Endodermal cell (in vitro differentiated cells): ENCODE results near the gene MYRIP. TPM values are rescaled to one million over a fixed set of nuclear protein-coding genes. Genes with fewer than 3 reads are reported as not detected.
"Not testable (repeated sequence)": the region's sequence is repeated elsewhere in the genome, so short reads cannot be mapped to it uniquely, and the experiment has no call there.

Source experiments
- DNase-seq: peaks from one replicate; pipeline ENCODE4 v3.0.0-alpha.2; 2017
- H3K27ac ChIP-seq: 2 replicates; pipeline ENCODE4 v1.5.1; 2013; ENCODE audit warnings: mild to moderate bottlenecking, low read depth, low read length, moderate library complexity
- H3K27me3 ChIP-seq: 2 replicates; pipeline ENCODE4 v1.6.1; 2013; ENCODE audit warnings: mild to moderate bottlenecking, low read length, moderate library complexity; ENCODE audit not compliant: insufficient read depth, control insufficient read depth, poor library complexity, severe bottlenecking
- H3K36me3 ChIP-seq: 2 replicates; pipeline ENCODE4 v1.7.0; 2013; ENCODE audit warnings: mild to moderate bottlenecking, low read length, moderate library complexity; ENCODE audit not compliant: control insufficient read depth, insufficient read depth
- H3K4me1 ChIP-seq: one replicate; pipeline ENCODE4 v1.7.0; 2013; ENCODE audit warnings: low read length; ENCODE audit not compliant: control insufficient read depth, insufficient read depth
- H3K4me3 ChIP-seq: 2 replicates; pipeline ENCODE4 v1.5.1; 2013; ENCODE audit warnings: mild to moderate bottlenecking, low read length, moderate library complexity
- H3K9ac ChIP-seq: 2 replicates; pipeline ENCODE4 v1.6.1; 2013; ENCODE audit warnings: mild to moderate bottlenecking, low read length, moderate library complexity; ENCODE audit not compliant: poor library complexity, severe bottlenecking; ENCODE audit errors: extremely low read depth
- H3K9me3 ChIP-seq: 2 replicates; pipeline ENCODE4 v1.6.1; 2013; ENCODE audit warnings: mild to moderate bottlenecking, low read length, moderate library complexity; ENCODE audit not compliant: control insufficient read depth
- H3K27ac Mint-ChIP-seq: 2 replicates; pipeline ENCODE4 v1.8.0; 2020; ENCODE audit warnings: mixed read lengths
- H3K27me3 Mint-ChIP-seq: 2 replicates; pipeline ENCODE4 v1.8.0; 2021; ENCODE audit warnings: mild to moderate bottlenecking, mixed read lengths; ENCODE audit not compliant: insufficient read depth
- H3K36me3 Mint-ChIP-seq: 2 replicates; pipeline ENCODE4 v1.8.0; 2020; ENCODE audit warnings: low read depth, mixed read lengths
- H3K4me1 Mint-ChIP-seq: 2 replicates; pipeline ENCODE4 v1.8.0; 2020; ENCODE audit warnings: mixed read lengths
- H3K4me3 Mint-ChIP-seq: 2 replicates; pipeline ENCODE4 v1.8.0; 2020; ENCODE audit warnings: mild to moderate bottlenecking, moderate library complexity, mixed read lengths
- H3K9me3 Mint-ChIP-seq: 2 replicates; pipeline ENCODE4 v1.8.0; 2020; ENCODE audit warnings: mild to moderate bottlenecking, mixed read lengths
- CTCF ChIP-seq: fragments of 200-600 bp; sonication (generic); conservative IDR thresholded peaks from 2 replicates; pipeline ENCODE4 v1.5.0; 2021; ENCODE audit warnings: antibody characterized with exemption, mild to moderate bottlenecking
- WGBS, 2 experiments: methylation state at CpG; one replicate each; pipeline versions ENCODE4 v1.1.5 to v1.1.7; 2013; ENCODE audit warnings: missing lambda C conversion rate in 2 of 2, mixed read lengths in 1 of 2; ENCODE audit not compliant: insufficient coverage in 1 of 2, insufficient read length in 1 of 2; 5-methylcytosine and 5-hydroxymethylcytosine counted together
- total RNA-seq, 2 donors: library from RNA; stranded (reverse); fragmentation: NEBNext Ultra II Directional in 1 of 2; extraction: Animal tissue kit (Norgen Biotek cat#: 25700) in 1 of 2; gene quantifications; 2 replicates in 1 of 2; 3 replicates in 1 of 2; pipeline ENCODE4 v1.2.1, GENCODE V29; 2021

Gene MYRIP
- total RNA-seq, 2 donors from 2014 or later, result 4.3 to 4.6 TPM

- 37 to 86% methylated on average over 1 to 2 of the region's 2 CpGs for WGBS, 2 experiments
These were observed 3.1 kb downstream of the MYRIP start for GRCh38 chr3:39812537-39812936.

GRCh38 chr3:39814007-39814406 is 4.6 kb downstream of the MYRIP start:
- Histone ChIP-seq H3K36me3 (no peaks in the 10 kb centered on the region), H3K27me3 (peaks cover 29% of the 10 kb centered on the region)
- no peaks in the 10 kb centered on the region for H3K36me3 Mint-ChIP-seq

More at GRCh38 chr3:39812537-39812936, 3.1 kb downstream of the MYRIP start:
- Histone ChIP-seq H3K4me3 (no peak overlapping the region), H3K27ac (no peak overlapping the region), H3K36me3 (no peaks in the 10 kb centered on the region), H3K9ac (no peak overlapping the region), H3K9me3 (no peaks in the 10 kb centered on the region), H3K27me3 (peaks cover 41% of the 10 kb centered on the region), H3K4me1 (no peaks in the 10 kb centered on the region)
- Mint-ChIP-seq H3K36me3 (no peaks in the 10 kb centered on the region), H3K4me3 (no peak overlapping the region), H3K27ac (no peak overlapping the region), H3K9me3 (no peaks in the 10 kb centered on the region), H3K27me3 (peaks cover 42% of the 10 kb centered on the region), H3K4me1 (peaks cover 14% of the 10 kb centered on the region)
- DNase-seq, result peak; percentile 69
- peak; percentile 85 for TF ChIP-seq CTCF

GRCh38 chr3:39819899-39820298 is 10.5 kb downstream of the MYRIP start:
- Mint-ChIP-seq H3K36me3 (no peaks in the 10 kb centered on the region), H3K4me1 (peaks cover 9% of the 10 kb centered on the region), H3K9me3 (no peaks in the 10 kb centered on the region), H3K27ac (no peak overlapping the region), H3K4me3 (no peak overlapping the region), H3K27me3 (peaks cover 2% of the 10 kb centered on the region)
- Histone ChIP-seq H3K9ac (no peak overlapping the region), H3K9me3 (no peaks in the 10 kb centered on the region), H3K27me3 (no peaks in the 10 kb centered on the region), H3K4me1 (peaks cover 3% of the 10 kb centered on the region), H3K4me3 (no peak overlapping the region), H3K27ac (no peak overlapping the region), H3K36me3 (no peaks in the 10 kb centered on the region)
- TF ChIP-seq CTCF, result no peak
- DNase-seq, result no peak
- 63 to 71% methylated on average over 3 of the region's 3 CpGs for WGBS, 2 experiments

More at GRCh38 chr3:39814007-39814406, 4.6 kb downstream of the MYRIP start:
- TF ChIP-seq CTCF, result no peak
- H3K27me3 Mint-ChIP-seq, result peaks cover 31% of the 10 kb centered on the region
- no peak overlapping the region for H3K4me3 Mint-ChIP-seq
- H3K9me3 Mint-ChIP-seq, result no peaks in the 10 kb centered on the region
- no peak overlapping the region for H3K27ac Mint-ChIP-seq
- Histone ChIP-seq H3K4me1 (no peaks in the 10 kb centered on the region), H3K27ac (no peak overlapping the region), H3K9ac (no peak overlapping the region), H3K9me3 (no peaks in the 10 kb centered on the region), H3K4me3 (no peak overlapping the region)
- no peak for DNase-seq
- peaks cover 10% of the 10 kb centered on the region for H3K4me1 Mint-ChIP-seq

- H3K27me3 Mint-ChIP-seq, H3K4me1 Mint-ChIP-seq, H3K36me3 ChIP-seq, DNase-seq, H3K9me3 ChIP-seq, H3K36me3 Mint-ChIP-seq, H3K27ac ChIP-seq, H3K4me1 ChIP-seq, H3K27ac Mint-ChIP-seq, H3K27me3 ChIP-seq, H3K4me3 ChIP-seq, H3K4me3 Mint-ChIP-seq, H3K9ac ChIP-seq: not testable (repeated sequence)
- H3K9me3 Mint-ChIP-seq, result peaks cover 12% of the 10 kb centered on the region
- 90 to 95% methylated on average over 4 of the region's 4 CpGs for WGBS, 2 experiments
These were observed 24.4 kb downstream of the MYRIP start for GRCh38 chr3:39833764-39834163.
